ENCODE data around the gene PCDHB11. TPM values are rescaled to one million over a fixed set of nuclear protein-coding genes. Genes with fewer than 3 reads are reported as not detected.

PCDHB11 gene
- total RNA-seq: not detected in 2 replicates
- 0.12 TPM for total RNA-seq (2013)
- not detected in 2 replicates for polyA plus RNA-seq
- not detected in 2 replicates for polyA minus RNA-seq

DNA sequence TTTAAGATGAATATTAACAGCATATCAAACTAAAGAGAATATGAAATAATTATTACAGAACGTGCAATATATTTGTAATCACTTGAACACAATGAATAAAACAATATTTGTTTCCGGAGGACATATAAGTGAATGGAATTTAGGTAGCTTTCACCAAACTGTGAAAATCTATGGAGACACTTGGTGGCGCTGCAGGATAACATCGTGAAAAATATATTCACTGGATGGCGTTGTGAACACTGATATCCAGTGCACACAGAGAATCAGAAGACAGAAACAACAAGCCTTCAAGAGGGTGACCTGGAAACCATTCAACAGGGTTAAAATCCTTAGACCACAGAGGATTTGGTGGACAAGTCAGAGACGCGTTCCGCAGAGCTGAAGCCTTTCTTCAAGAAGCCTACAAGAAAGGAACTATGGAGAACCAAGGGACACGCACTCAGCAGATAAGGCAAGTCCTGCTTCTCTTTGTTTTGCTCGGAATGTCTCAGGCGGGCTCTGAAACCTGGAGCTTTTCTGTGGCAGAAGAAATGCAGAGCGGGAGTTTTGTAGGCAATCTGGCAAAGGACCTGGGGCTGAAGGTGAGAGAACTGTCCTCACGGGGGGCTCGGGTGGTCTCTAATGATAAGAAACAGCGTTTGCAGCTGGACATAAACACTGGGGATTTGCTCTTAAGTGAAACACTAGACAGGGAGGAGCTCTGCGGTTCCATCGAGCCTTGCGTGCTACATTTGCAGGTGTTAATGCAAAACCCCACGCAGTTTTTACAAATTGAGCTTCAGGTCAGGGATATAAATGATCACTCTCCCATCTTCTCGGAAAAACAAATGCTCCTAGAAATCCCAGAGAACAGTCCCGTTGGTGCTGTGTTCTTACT, at the start of gene PCDHB11:
Gene PCDHB11, plus strand, starts transcription at position 269 of the 877 bp plus-strand sequence. Its CDS starts 148 bp downstream, at position 417.
- H3K9me3 ChIP-seq (ENCODE audit: control extremely low read depth in 1 of 3, control insufficient read depth in 2 of 3, insufficient read depth in 1 of 3, low read length in 2 of 3): peaks cover 4 to 27% (median 16%) of the 10 kb centered on the region in 3 donors
- Mint-ChIP-seq H3K27ac (no peak within 1 kb of the TSS), H3K9me3 (ENCODE audit: insufficient read depth) (peaks cover 6% of the 10 kb centered on the region), H3K4me1 (no peaks in the 10 kb centered on the region), H3K27me3 (peaks cover 6% of the 10 kb centered on the region), H3K4me3 (no peak within 1 kb of the TSS)
- H3K79me2 ChIP-seq (ENCODE audit: control insufficient read depth, insufficient read depth, low read length): no peaks in the 10 kb centered on the region
- H3K36me3 ChIP-seq (replicated peaks in 1 of 2; ENCODE audit: control extremely low read depth in 1 of 2, control insufficient read depth in 1 of 2, extremely low read depth in 1 of 2, insufficient read depth in 2 of 2, low read length in 1 of 2): no peaks in the 10 kb centered on the region
- ATAC-seq (ENCODE audit: low read depth) (no peak), DNase-seq (no peak)
- ChIA-PET POLR2A (no interaction called here), CTCF (interaction anchor here (0.8 to 1.4 kb wide), 2 partner anchors 358 to 364 kb away, joined by 3 to 5 read pairs; no protein-coding TSS in a partner anchor)
- H3K9ac ChIP-seq (ENCODE audit: low read length): no peak within 1 kb of the TSS
- no peak within 1 kb of the TSS for H3K4me3 ChIP-seq (ENCODE audit: control extremely low read depth in 1 of 5, extremely low read depth in 1 of 5, insufficient read depth in 1 of 5, low read depth in 2 of 5, low read length in 4 of 5)
- H3K27me3 ChIP-seq (replicated peaks in 1 of 4; ENCODE audit: control extremely low read depth in 1 of 4, control insufficient read depth in 3 of 4, insufficient read depth in 4 of 4, low read length in 3 of 4): peaks cover 0 to 8% (median 0%) of the 10 kb centered on the region in 4 experiments
- H4K20me1 ChIP-seq (ENCODE audit: control insufficient read depth, insufficient read depth, low read length, poor library complexity, severe bottlenecking): no peaks in the 10 kb centered on the region
- H3K27ac ChIP-seq (ENCODE audit: low read length in 2 of 2): no peak within 1 kb of the TSS
- intact Hi-C loops (cut with micrococcal nuclease): no loop called here
- 47% methylated on average over 15 of the region's 21 CpGs for WGBS (ENCODE audit: insufficient coverage)
- TF ChIP-seq EZH2 (IDR thresholded peaks at IDR 0.05; ENCODE audit: borderline replicate concordance, insufficient read depth, low read depth, low read length, poor library complexity, severe bottlenecking): no peak
- H3K4me2 ChIP-seq (replicated peaks; ENCODE audit: low read depth, low read length, poor library complexity, severe bottlenecking): no peak within 1 kb of the TSS
- no peaks in the 10 kb centered on the region for H3K4me1 ChIP-seq (ENCODE audit: control insufficient read depth in 2 of 2, insufficient read depth in 2 of 2, low read length in 2 of 2)
- peak within 1 kb of the TSS; percentile 16 for H2AFZ ChIP-seq (ENCODE audit: insufficient read depth, low read depth, low read length, poor library complexity, severe bottlenecking)

DNA sequence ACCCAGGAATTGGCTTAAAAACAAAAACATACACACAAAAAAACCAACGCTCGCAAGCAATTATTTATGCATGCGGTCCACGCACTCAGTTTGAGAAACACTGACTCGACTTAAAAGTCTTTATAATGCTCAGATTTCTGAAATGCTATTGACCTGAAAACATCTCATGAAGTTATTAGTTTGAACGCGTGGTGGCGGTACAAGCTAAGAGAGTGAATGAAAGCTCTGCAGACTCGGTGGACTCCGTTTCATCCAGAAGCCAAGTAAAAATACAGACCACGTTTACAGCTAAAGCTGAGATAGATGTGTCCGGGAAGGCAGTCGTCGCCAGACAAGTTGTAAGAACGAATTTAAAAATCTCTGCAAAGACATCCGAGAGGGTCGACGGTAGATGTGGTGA, 49.6 kb upstream of the PCDHB11 start, which contains the start of gene PCDHB6:
Gene PCDHB6, plus strand, starts transcription at position 246 of the 400 bp plus-strand sequence. CDS start 201 bp downstream, outside the sequence.
- intact Hi-C loops (cut with micrococcal nuclease): no loop called here
- no peak within 1 kb of the TSS for H3K4me3 ChIP-seq (ENCODE audit: control extremely low read depth in 1 of 5, extremely low read depth in 1 of 5, insufficient read depth in 1 of 5, low read depth in 2 of 5, low read length in 4 of 5)
- Mint-ChIP-seq H3K27ac (no peak within 1 kb of the TSS), H3K9me3 (ENCODE audit: insufficient read depth) (no peaks in the 10 kb centered on the region), H3K4me1 (no peaks in the 10 kb centered on the region), H3K4me3 (no peak within 1 kb of the TSS), H3K27me3 (peaks cover 17% of the 10 kb centered on the region)
- no peaks in the 10 kb centered on the region for H4K20me1 ChIP-seq (ENCODE audit: control insufficient read depth, insufficient read depth, low read length, poor library complexity, severe bottlenecking)
- H3K36me3 ChIP-seq (replicated peaks in 1 of 2; ENCODE audit: control extremely low read depth in 1 of 2, control insufficient read depth in 1 of 2, extremely low read depth in 1 of 2, insufficient read depth in 2 of 2, low read length in 1 of 2): no peaks in the 10 kb centered on the region
- peaks cover 0 to 26% (median 9%) of the 10 kb centered on the region in 3 donors for H3K9me3 ChIP-seq (ENCODE audit: control extremely low read depth in 1 of 3, control insufficient read depth in 2 of 3, insufficient read depth in 1 of 3, low read length in 2 of 3)
- H3K4me1 ChIP-seq (ENCODE audit: control insufficient read depth in 2 of 2, insufficient read depth in 2 of 2, low read length in 2 of 2): no peaks in the 10 kb centered on the region
- no peak within 1 kb of the TSS for H3K9ac ChIP-seq (ENCODE audit: low read length)
- H2AFZ ChIP-seq (ENCODE audit: insufficient read depth, low read depth, low read length, poor library complexity, severe bottlenecking): peak within 1 kb of the TSS; percentile 17
- no peak within 1 kb of the TSS for H3K4me2 ChIP-seq (replicated peaks; ENCODE audit: low read depth, low read length, poor library complexity, severe bottlenecking)
- H3K27ac ChIP-seq (ENCODE audit: low read length in 2 of 2): no peak within 1 kb of the TSS
- POLR2A ChIA-PET: no interaction called here
- H3K79me2 ChIP-seq (ENCODE audit: control insufficient read depth, insufficient read depth, low read length): no peaks in the 10 kb centered on the region
- no peak for DNase-seq
- CTCF ChIA-PET: interaction anchor here (0.9 kb wide), 1 partner anchor 414 kb away, joined by 3 read pairs; no protein-coding TSS in a partner anchor
- TF ChIP-seq, protein P1, sequence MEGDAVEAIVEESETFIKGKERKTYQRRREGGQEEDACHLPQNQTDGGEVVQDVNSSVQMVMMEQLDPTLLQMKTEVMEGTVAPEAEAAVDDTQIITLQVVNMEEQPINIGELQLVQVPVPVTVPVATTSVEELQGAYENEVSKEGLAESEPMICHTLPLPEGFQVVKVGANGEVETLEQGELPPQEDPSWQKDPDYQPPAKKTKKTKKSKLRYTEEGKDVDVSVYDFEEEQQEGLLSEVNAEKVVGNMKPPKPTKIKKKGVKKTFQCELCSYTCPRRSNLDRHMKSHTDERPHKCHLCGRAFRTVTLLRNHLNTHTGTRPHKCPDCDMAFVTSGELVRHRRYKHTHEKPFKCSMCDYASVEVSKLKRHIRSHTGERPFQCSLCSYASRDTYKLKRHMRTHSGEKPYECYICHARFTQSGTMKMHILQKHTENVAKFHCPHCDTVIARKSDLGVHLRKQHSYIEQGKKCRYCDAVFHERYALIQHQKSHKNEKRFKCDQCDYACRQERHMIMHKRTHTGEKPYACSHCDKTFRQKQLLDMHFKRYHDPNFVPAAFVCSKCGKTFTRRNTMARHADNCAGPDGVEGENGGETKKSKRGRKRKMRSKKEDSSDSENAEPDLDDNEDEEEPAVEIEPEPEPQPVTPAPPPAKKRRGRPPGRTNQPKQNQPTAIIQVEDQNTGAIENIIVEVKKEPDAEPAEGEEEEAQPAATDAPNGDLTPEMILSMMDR (IDR thresholded peaks at IDR 0.05): no peak
- TF ChIP-seq EZH2 (IDR thresholded peaks at IDR 0.05; ENCODE audit: borderline replicate concordance, insufficient read depth, low read depth, low read length, poor library complexity, severe bottlenecking): no peak
- no peak for ATAC-seq (ENCODE audit: low read depth)
- 24% methylated on average over 15 of the region's 18 CpGs for WGBS (ENCODE audit: insufficient coverage)
- H3K27me3 ChIP-seq (replicated peaks in 1 of 4; ENCODE audit: control extremely low read depth in 1 of 4, control insufficient read depth in 3 of 4, insufficient read depth in 4 of 4, low read length in 3 of 4): peaks cover 0 to 6% (median 2%) of the 10 kb centered on the region in 4 experiments

All from B cell (primary cell).